ENCODE results near the gene KLHL1. TPM values are rescaled to one million over a fixed set of nuclear protein-coding genes. Genes with fewer than 3 reads are reported as not detected.
A peak's percentile ranks its signal among the peaks of the same experiment; 100 is the strongest.

KLHL1 gene
- total and polyA plus RNA-seq, 4 donors, result 0.14 TPM; not detected in 3

DNA sequence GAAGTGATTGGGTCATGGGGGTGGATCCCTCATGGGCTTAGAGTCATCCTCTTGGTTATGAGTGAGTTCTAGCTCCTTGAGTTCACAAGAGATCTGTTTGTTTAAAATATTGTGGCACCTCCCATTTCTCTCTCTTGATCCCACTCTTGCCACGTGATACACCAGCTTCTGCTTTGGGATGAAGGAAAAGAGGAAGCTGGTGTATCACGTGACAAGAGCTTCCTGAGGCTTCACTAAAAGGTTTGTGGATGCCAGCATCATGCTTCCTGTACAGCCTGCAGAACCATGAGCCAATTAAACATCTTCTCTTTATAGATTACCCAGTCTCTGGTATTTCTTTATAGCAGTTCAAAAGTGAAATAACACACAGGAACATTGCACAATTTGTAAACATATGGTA, 353.2 kb downstream of the KLHL1 start:
- Histone ChIP-seq H3K9me3 (ENCODE audit: control insufficient read depth in 4 of 4, insufficient read depth in 3 of 4, low read length in 3 of 4) (peaks cover 0 to 2% (median 0%) of the 10 kb centered on the region in 4 donors), H3K36me3 (ENCODE audit: control insufficient read depth in 4 of 4, insufficient read depth in 4 of 4, low read length in 4 of 4) (no peaks in the 10 kb centered on the region), H3K27ac (ENCODE audit: low read depth in 1 of 2, low read length in 1 of 2) (no peak overlapping the region), H3K9ac (ENCODE audit: insufficient read depth in 1 of 2, low read length in 2 of 2) (no peak overlapping the region), H3K4me3 (no peak overlapping the region), H3K4me1 (ENCODE audit: control insufficient read depth in 5 of 5, insufficient read depth in 5 of 5, low read length in 5 of 5) (no peaks in the 10 kb centered on the region), H3K27me3 (ENCODE audit: control insufficient read depth in 3 of 3, insufficient read depth in 3 of 3, low read length in 2 of 3) (no peaks in the 10 kb centered on the region)
- 36 to 40% methylated on average over 2 of the region's 2 CpGs for WGBS, 2 donors
- no peak for ATAC-seq (ENCODE audit: insufficient read depth, low FRiP score)
- no peak for DNase-seq
- TF ChIP-seq, protein P1, sequence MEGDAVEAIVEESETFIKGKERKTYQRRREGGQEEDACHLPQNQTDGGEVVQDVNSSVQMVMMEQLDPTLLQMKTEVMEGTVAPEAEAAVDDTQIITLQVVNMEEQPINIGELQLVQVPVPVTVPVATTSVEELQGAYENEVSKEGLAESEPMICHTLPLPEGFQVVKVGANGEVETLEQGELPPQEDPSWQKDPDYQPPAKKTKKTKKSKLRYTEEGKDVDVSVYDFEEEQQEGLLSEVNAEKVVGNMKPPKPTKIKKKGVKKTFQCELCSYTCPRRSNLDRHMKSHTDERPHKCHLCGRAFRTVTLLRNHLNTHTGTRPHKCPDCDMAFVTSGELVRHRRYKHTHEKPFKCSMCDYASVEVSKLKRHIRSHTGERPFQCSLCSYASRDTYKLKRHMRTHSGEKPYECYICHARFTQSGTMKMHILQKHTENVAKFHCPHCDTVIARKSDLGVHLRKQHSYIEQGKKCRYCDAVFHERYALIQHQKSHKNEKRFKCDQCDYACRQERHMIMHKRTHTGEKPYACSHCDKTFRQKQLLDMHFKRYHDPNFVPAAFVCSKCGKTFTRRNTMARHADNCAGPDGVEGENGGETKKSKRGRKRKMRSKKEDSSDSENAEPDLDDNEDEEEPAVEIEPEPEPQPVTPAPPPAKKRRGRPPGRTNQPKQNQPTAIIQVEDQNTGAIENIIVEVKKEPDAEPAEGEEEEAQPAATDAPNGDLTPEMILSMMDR (IDR thresholded peaks at IDR 0.05; ENCODE audit: control extremely low read depth, extremely low read depth), result no peak

- Histone ChIP-seq H3K27ac (ENCODE audit: low read depth in 1 of 2, low read length in 1 of 2) (no peak overlapping the region), H3K4me1 (ENCODE audit: control insufficient read depth in 5 of 5, insufficient read depth in 5 of 5, low read length in 5 of 5) (no peaks in the 10 kb centered on the region), H3K27me3 (ENCODE audit: control insufficient read depth in 3 of 3, insufficient read depth in 3 of 3, low read length in 2 of 3) (no peaks in the 10 kb centered on the region), H3K9me3 (ENCODE audit: control insufficient read depth in 4 of 4, insufficient read depth in 3 of 4, low read length in 3 of 4) (no peaks in the 10 kb centered on the region), H3K36me3 (ENCODE audit: control insufficient read depth in 4 of 4, insufficient read depth in 4 of 4, low read length in 4 of 4) (no peaks in the 10 kb centered on the region), H3K9ac (ENCODE audit: insufficient read depth in 1 of 2, low read length in 2 of 2) (no peak overlapping the region), H3K4me3 (no peak overlapping the region)
- TF ChIP-seq, protein P1 (IDR thresholded peaks at IDR 0.05; ENCODE audit: control extremely low read depth, extremely low read depth), result no peak
- DNase-seq, result no peak
- ATAC-seq (ENCODE audit: insufficient read depth, low FRiP score), result no peak
- 84 to 87% methylated on average over 4 of the region's 4 CpGs for WGBS, 2 donors
These were observed 357.0 kb downstream of the KLHL1 start for GRCh38 chr13:69751259-69751658.

DNA sequence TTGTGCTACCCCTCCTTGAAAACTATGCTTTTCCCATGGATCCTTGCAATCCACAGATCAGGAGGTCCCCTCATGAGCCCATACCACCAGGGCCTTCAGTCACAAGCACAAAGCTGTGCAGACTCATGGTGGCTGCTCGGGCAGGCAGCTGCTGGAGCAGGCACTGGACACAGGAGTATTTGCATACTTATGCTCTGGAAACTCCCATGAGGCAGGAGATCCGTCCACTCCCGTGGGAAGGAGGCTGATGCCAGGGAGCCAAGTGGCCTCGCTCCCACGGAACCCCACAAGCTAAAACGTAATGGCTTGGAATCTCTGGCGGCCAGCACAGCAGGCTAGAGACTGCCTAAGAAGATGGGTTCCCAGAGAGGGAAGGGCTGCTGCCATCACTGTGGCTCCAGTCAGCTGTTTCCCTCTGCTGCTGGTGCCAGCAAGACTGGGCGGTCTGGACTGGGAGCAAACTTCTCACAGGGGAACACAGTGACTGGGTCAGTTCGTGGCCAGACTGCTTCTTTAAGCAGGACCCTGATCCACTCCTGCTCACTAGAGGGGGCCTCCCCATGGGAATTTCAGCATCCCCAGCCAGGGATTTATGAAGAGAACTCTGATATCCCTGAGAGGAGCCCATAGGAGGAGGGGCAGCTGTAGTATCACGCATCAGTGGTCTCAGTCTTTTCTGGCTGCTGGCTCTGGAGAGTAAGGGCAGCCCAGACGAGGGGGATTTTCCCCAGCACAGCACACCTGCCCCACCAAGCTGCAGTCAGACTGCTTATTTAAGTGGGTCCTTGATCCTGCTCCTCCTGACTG, 370.9 kb downstream of the KLHL1 start:
- Histone ChIP-seq H3K4me3 (no peak overlapping the region), H3K4me1 (ENCODE audit: control insufficient read depth in 5 of 5, insufficient read depth in 5 of 5, low read length in 5 of 5) (no peaks in the 10 kb centered on the region), H3K9me3 (ENCODE audit: control insufficient read depth in 4 of 4, insufficient read depth in 3 of 4, low read length in 3 of 4) (peaks cover 0 to 4% (median 0%) of the 10 kb centered on the region in 4 donors), H3K36me3 (ENCODE audit: control insufficient read depth in 4 of 4, insufficient read depth in 4 of 4, low read length in 4 of 4) (no peaks in the 10 kb centered on the region), H3K27me3 (ENCODE audit: control insufficient read depth in 3 of 3, insufficient read depth in 3 of 3, low read length in 2 of 3) (no peaks in the 10 kb centered on the region), H3K9ac (ENCODE audit: insufficient read depth in 1 of 2, low read length in 2 of 2) (no peak overlapping the region), H3K27ac (ENCODE audit: low read depth in 1 of 2, low read length in 1 of 2) (no peak overlapping the region)
- peak; percentile 34 for ATAC-seq (ENCODE audit: insufficient read depth, low FRiP score)
- TF ChIP-seq, protein P1 (IDR thresholded peaks at IDR 0.05; ENCODE audit: control extremely low read depth, extremely low read depth), result no peak
- 83 to 94% methylated on average over 11 of the region's 11 CpGs for WGBS, 2 donors
- no peak for DNase-seq
